Measurements from ENCODE around the gene PTEN.

GRCh38 chr10:87928996-87929395 is 65.6 kb downstream of the PTEN start:
- TF ChIP-seq CTCF (IDR thresholded peaks at IDR 0.05; ENCODE audit: low read length) (no peak), EZH2 (IDR thresholded peaks at IDR 0.05; ENCODE audit: borderline replicate concordance, low read length) (no peak)

All from OCI-LY1 (cell line).